Natural killer cell (primary cell): ENCODE data around the gene SUMF1. TPM values are rescaled to one million over a fixed set of nuclear protein-coding genes. Genes with fewer than 3 reads are reported as not detected.

Experiments
- ATAC-seq, 3 donors: fragments of 150-1000 bp in 2 of 3; fragments of 200-7000 bp in 1 of 3; cut with Tn5 transposase; 1 replicate in 1 of 3; 2 replicates in 2 of 3; pipeline ENCODE4 v1.10.0; 2021; ENCODE audit warnings: mild to moderate bottlenecking in 2 of 3, moderate library complexity in 2 of 3
- DNase-seq, 2 donors: peaks; one replicate each; pipeline versions ENCODE4 v3.0.0 to v3.0.0-alpha.2; 2013 to 2021; ENCODE audit warnings: mixed read lengths in 1 of 2
- H3K27ac ChIP-seq: one replicate; pipeline ENCODE4 v1.5.1; 2013; ENCODE audit warnings: mild to moderate bottlenecking, low read length
- H3K27me3 ChIP-seq: one replicate; pipeline ENCODE4 v1.6.1; 2013; ENCODE audit warnings: low read length; ENCODE audit not compliant: control insufficient read depth, insufficient read depth
- H3K36me3 ChIP-seq: one replicate; pipeline ENCODE4 v1.6.1; 2013; ENCODE audit warnings: low read length; ENCODE audit not compliant: control insufficient read depth, insufficient read depth
- H3K4me1 ChIP-seq: one replicate; pipeline ENCODE4 v1.6.1; 2013; ENCODE audit warnings: low read length; ENCODE audit not compliant: control insufficient read depth, insufficient read depth
- H3K4me3 ChIP-seq: one replicate; pipeline ENCODE4 v1.5.1; 2013; ENCODE audit warnings: low read length
- H3K9me3 ChIP-seq: one replicate; pipeline ENCODE4 v1.6.1; 2013; ENCODE audit warnings: low read length; ENCODE audit not compliant: control insufficient read depth, insufficient read depth
- H3K27ac Mint-ChIP-seq, 2 donors: one replicate each; pipeline ENCODE4 v1.8.0; 2022; ENCODE audit warnings: mild to moderate bottlenecking in 2 of 2, mixed read lengths in 2 of 2, moderate library complexity in 1 of 2
- H3K27me3 Mint-ChIP-seq, 2 donors: one replicate each; pipeline ENCODE4 v1.8.0; 2022; ENCODE audit warnings: low read depth in 2 of 2, mixed read lengths in 2 of 2
- H3K36me3 Mint-ChIP-seq: one replicate; pipeline ENCODE4 v1.8.0; 2022; ENCODE audit warnings: mixed read lengths
- H3K4me1 Mint-ChIP-seq, 2 donors: one replicate each; pipeline ENCODE4 v1.8.0; 2022; ENCODE audit warnings: mixed read lengths in 2 of 2
- H3K4me3 Mint-ChIP-seq: one replicate; pipeline ENCODE4 v1.8.0; 2022; ENCODE audit warnings: mild to moderate bottlenecking, moderate library complexity, mixed read lengths
- H3K9me3 Mint-ChIP-seq, 2 donors: one replicate each; pipeline ENCODE4 v1.8.0; 2022; ENCODE audit warnings: mixed read lengths in 2 of 2
- WGBS: methylation state at CpG from one replicate; pipeline ENCODE4 v1.1.7; 2013; ENCODE audit warnings: missing lambda C conversion rate; ENCODE audit not compliant: insufficient coverage; 5-methylcytosine and 5-hydroxymethylcytosine counted together
- intact Hi-C: fragments of 100-400 bp; cut with micrococcal nuclease; formaldehyde crosslinking; loops from one replicate; pipeline ENCODE4 v1.14.2; 2022
- total RNA-seq, 4 donors: library from RNA; stranded (reverse); fragments of 120-200 nt in 1 of 4; gene quantifications; one replicate each; pipeline versions ENCODE4 v1.2.3 to v1.2.4, GENCODE V29; 2013 to 2022
- TF ChIP-seq, protein P1 (sequence below): fragments of 200-600 bp; IDR thresholded peaks from one replicate; pipeline ENCODE4 v1.8.0; 2022; ENCODE audit warnings: antibody characterized with exemption

The SUMF1 gene
- total RNA-seq, 3 donors from 2014 or later (not counting 1 experiment from before 2014, with no cell fraction given): 16.3 to 19.8 (median 19.3) TPM

GRCh38 chr3:4418156-4418555, 48.9 kb downstream of the SUMF1 start:
- ATAC-seq (no peak), DNase-seq (no peak)
- no peak overlapping the region for H3K27ac ChIP-seq
- TF ChIP-seq, protein P1, sequence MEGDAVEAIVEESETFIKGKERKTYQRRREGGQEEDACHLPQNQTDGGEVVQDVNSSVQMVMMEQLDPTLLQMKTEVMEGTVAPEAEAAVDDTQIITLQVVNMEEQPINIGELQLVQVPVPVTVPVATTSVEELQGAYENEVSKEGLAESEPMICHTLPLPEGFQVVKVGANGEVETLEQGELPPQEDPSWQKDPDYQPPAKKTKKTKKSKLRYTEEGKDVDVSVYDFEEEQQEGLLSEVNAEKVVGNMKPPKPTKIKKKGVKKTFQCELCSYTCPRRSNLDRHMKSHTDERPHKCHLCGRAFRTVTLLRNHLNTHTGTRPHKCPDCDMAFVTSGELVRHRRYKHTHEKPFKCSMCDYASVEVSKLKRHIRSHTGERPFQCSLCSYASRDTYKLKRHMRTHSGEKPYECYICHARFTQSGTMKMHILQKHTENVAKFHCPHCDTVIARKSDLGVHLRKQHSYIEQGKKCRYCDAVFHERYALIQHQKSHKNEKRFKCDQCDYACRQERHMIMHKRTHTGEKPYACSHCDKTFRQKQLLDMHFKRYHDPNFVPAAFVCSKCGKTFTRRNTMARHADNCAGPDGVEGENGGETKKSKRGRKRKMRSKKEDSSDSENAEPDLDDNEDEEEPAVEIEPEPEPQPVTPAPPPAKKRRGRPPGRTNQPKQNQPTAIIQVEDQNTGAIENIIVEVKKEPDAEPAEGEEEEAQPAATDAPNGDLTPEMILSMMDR: no peak
- H3K27me3 ChIP-seq: no peaks in the 10 kb centered on the region
- H3K9me3 ChIP-seq: no peaks in the 10 kb centered on the region
- no peaks in the 10 kb centered on the region for H3K9me3 Mint-ChIP-seq
- H3K4me3 Mint-ChIP-seq: no peak overlapping the region
- H3K36me3 Mint-ChIP-seq: no peaks in the 10 kb centered on the region
- H3K36me3 ChIP-seq: peaks cover 16% of the 10 kb centered on the region
- H3K4me3 ChIP-seq: no peak overlapping the region
- H3K27me3 Mint-ChIP-seq: no peaks in the 10 kb centered on the region
- H3K27ac Mint-ChIP-seq: no peak overlapping the region
- no peaks in the 10 kb centered on the region for H3K4me1 Mint-ChIP-seq
- no peaks in the 10 kb centered on the region for H3K4me1 ChIP-seq
- intact Hi-C loops: no loop called here
- 94% methylated on average over 4 of the region's 4 CpGs for WGBS

DNA sequence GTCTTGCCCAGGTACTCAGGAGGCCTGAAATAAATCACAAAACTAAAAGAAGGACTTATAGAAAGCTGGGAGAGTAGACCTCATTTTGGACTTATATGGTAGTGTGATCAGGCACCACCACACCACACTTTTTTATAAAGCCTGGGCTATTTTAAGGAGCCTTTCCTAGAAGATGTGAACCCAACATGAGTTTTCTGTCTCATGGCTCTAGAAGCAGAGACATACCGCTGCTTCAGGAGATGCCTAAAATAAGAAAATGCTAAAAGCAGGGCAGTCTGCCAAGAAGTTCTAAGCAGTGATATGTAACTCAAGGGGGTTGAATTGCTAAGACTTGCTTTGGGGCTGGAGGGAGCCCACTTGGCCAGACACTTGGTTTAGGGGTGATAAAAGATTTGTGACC, 49.6 kb downstream of the SUMF1 start:
- intact Hi-C loops: no loop called here
- WGBS: 75% methylated on average over 1 of the region's 1 CpG
- Histone ChIP-seq H3K9me3 (no peaks in the 10 kb centered on the region), H3K4me3 (no peak overlapping the region), H3K4me1 (no peaks in the 10 kb centered on the region), H3K27me3 (no peaks in the 10 kb centered on the region), H3K27ac (no peak overlapping the region), H3K36me3 (peaks cover 18% of the 10 kb centered on the region)
- Mint-ChIP-seq H3K27ac (no peak overlapping the region), H3K36me3 (peaks cover 1% of the 10 kb centered on the region), H3K27me3 (no peaks in the 10 kb centered on the region), H3K9me3 (no peaks in the 10 kb centered on the region), H3K4me1 (no peaks in the 10 kb centered on the region), H3K4me3 (no peak overlapping the region)
- ATAC-seq (no peak), DNase-seq (no peak)
- TF ChIP-seq, protein P1: no peak

DNA sequence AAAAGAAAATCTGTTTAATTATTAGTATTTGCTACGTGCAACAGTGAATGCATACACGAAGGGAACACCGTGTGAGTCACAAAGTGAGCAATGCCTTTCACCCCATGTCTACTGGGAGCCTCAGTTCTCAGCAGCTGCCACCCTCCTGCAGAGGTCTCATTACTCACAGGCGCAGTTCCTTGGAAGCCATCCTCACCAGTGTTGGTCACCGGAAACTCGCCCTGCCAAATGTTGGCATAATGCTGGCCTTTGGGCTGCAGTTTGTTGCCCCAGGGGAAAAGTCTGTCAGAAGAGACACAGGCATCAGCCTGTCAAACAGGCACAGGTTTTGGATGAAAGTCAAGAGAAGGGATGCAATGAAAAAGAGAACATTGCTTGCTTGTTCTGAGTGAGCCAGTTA, 50.1 kb downstream of the SUMF1 start:
- H3K27me3 ChIP-seq: no peaks in the 10 kb centered on the region
- Mint-ChIP-seq H3K4me3 (no peak overlapping the region), H3K27me3 (no peaks in the 10 kb centered on the region), H3K4me1 (no peaks in the 10 kb centered on the region), H3K36me3 (peaks cover 6% of the 10 kb centered on the region), H3K9me3 (no peaks in the 10 kb centered on the region), H3K27ac (no peak overlapping the region)
- DNase-seq (no peak), ATAC-seq (no peak)
- TF ChIP-seq, protein P1: no peak
- H3K9me3 ChIP-seq: no peaks in the 10 kb centered on the region
- WGBS: 98% methylated on average over 6 of the region's 6 CpGs
- H3K4me3 ChIP-seq: no peak overlapping the region
- intact Hi-C loops: no loop called here
- H3K4me1 ChIP-seq: no peaks in the 10 kb centered on the region
- H3K36me3 ChIP-seq: peaks cover 18% of the 10 kb centered on the region
- H3K27ac ChIP-seq: no peak overlapping the region

- intact Hi-C loops: no loop called here
- DNase-seq (no peak), ATAC-seq (no peak)
- H3K36me3 Mint-ChIP-seq: peaks cover 7% of the 10 kb centered on the region
- peaks cover 18% of the 10 kb centered on the region for H3K36me3 ChIP-seq
- no peak overlapping the region for H3K27ac ChIP-seq
- H3K4me3 Mint-ChIP-seq: no peak overlapping the region
- no peaks in the 10 kb centered on the region for H3K9me3 ChIP-seq
- H3K4me1 ChIP-seq: no peaks in the 10 kb centered on the region
- TF ChIP-seq, protein P1: no peak
- no peaks in the 10 kb centered on the region for H3K4me1 Mint-ChIP-seq
- no peaks in the 10 kb centered on the region for H3K9me3 Mint-ChIP-seq
- H3K27me3 ChIP-seq: no peaks in the 10 kb centered on the region
- H3K27me3 Mint-ChIP-seq: no peaks in the 10 kb centered on the region
- H3K4me3 ChIP-seq: no peak overlapping the region
- H3K27ac Mint-ChIP-seq: no peak overlapping the region
- WGBS: 100% methylated on average over 3 of the region's 5 CpGs
These were observed 50.6 kb downstream of the SUMF1 start for GRCh38 chr3:4416427-4416945.
